Spleen (tissue), 7 donors: ENCODE measurements around the gene ZBED3.
A peak's percentile ranks its signal among the peaks of the same experiment; 100 is the strongest.

Experiments used
- POLR2A ChIP-seq, 3 donors: fragments of 450-650 bp; IDR thresholded peaks; one replicate each; pipeline ENCODE4 v1.5.1; 2017; ENCODE audit warnings: antibody characterized with exemption in 3 of 3, mild to moderate bottlenecking in 1 of 3
- POLR2AphosphoS5 ChIP-seq, 3 donors: sonication (generic); formaldehyde crosslinking; IDR thresholded peaks; one replicate each; pipeline ENCODE4 v1.5.1; 2017; ENCODE audit warnings: antibody characterized with exemption in 3 of 3
- TF ChIP-seq, protein P1 (sequence below), 11 experiments: fragments of 200-600 bp in 7 of 11; fragments of 450-650 bp in 4 of 11; sonication (generic) in 4 of 11; IDR thresholded peaks in 8 of 11; conservative IDR thresholded peaks in 3 of 11; 1 replicate in 7 of 11; 2 replicates in 4 of 11; pipeline versions ENCODE4 v1.4.0 to v1.8.0; 2016 to 2021; ENCODE audit warnings: antibody characterized with exemption in 11 of 11, inconsistent platforms in 4 of 11, mild to moderate bottlenecking in 1 of 11
- donor health status: DM: no; HTN: no; CAD: no; lungs with moderate emphysema.
- donor health status: DM: no; HTN: no; CAD: no.
- donor health status: DM: no; HTN: no; CAD: no.

DNA sequence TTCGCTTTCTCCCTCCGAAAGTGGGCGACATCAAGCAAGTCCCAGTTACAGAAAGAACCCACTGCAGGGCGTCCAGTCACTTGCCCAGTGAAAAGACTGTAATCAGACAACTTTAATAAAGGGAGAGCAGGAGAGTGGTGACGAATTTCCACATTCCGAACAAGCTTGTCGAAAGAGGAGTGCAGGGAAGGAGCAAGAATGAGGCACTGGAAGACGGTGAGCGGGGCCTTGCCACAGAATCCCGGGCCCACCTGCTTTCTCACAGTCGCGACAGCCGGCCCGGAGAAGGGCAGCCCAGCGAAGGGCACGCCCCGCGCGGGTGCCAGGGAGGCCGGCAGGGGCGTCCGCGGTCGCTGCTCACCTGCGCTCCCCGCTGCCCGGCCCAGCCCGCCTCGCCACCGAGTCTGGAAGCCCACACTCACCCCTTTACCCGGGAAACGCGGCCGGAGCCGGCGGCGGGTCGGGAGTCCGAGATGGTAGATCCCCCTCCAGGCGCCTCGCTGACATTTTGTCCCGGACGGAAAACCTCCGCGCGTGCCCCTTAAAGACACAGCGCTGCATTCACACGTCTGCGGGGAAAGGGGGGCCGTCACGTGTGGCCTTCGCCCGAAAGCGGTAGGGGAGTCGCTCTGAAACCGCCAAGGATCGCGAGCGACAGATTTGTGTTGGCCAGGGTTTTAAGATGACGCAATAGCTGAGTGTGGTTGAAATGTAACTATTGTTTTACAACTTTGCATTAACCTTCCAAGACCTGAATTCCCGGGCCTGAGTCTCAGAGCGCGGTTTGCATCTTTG is at the start of gene ZBED3:
- TF ChIP-seq, protein P1, sequence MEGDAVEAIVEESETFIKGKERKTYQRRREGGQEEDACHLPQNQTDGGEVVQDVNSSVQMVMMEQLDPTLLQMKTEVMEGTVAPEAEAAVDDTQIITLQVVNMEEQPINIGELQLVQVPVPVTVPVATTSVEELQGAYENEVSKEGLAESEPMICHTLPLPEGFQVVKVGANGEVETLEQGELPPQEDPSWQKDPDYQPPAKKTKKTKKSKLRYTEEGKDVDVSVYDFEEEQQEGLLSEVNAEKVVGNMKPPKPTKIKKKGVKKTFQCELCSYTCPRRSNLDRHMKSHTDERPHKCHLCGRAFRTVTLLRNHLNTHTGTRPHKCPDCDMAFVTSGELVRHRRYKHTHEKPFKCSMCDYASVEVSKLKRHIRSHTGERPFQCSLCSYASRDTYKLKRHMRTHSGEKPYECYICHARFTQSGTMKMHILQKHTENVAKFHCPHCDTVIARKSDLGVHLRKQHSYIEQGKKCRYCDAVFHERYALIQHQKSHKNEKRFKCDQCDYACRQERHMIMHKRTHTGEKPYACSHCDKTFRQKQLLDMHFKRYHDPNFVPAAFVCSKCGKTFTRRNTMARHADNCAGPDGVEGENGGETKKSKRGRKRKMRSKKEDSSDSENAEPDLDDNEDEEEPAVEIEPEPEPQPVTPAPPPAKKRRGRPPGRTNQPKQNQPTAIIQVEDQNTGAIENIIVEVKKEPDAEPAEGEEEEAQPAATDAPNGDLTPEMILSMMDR (IDR thresholded peaks at IDR 0.05 in 8 of 11, conservative IDR thresholded peaks at IDR 0.05 in 3 of 11): peak in 4 of 11 experiments; percentile 12 to 16 (median 14)
- no peak for TF ChIP-seq POLR2A (IDR thresholded peaks at IDR 0.05)
- TF ChIP-seq POLR2AphosphoS5 (IDR thresholded peaks at IDR 0.05): peak in 2 of 3 donors; percentile 64 to 68
